ENCODE measurements around the gene LMAN2L. TPM values are rescaled to one million over a fixed set of nuclear protein-coding genes. Genes with fewer than 3 reads are reported as not detected.
"Not testable (repeated sequence)": the region's sequence is repeated elsewhere in the genome, so short reads cannot be mapped to it uniquely, and the experiment has no call there.

LMAN2L gene
- polyA plus RNA-seq, 3 donors, result 49.0 to 50.6 (median 50.1) TPM

GRCh38 chr2:96680561-96681141, 59.2 kb downstream of the LMAN2L start:
- no peak for DNase-seq (ENCODE audit: extremely low read depth in 1 of 11, low read depth in 9 of 11, low spot score in 4 of 11)

GRCh38 chr2:96679848-96680247, 60.0 kb downstream of the LMAN2L start:
- DNase-seq (ENCODE audit: extremely low read depth in 1 of 11, low read depth in 9 of 11, low spot score in 4 of 11), result peak in 1 of 11 donors; percentile 13

- DNase-seq (ENCODE audit: extremely low read depth in 1 of 11, low read depth in 9 of 11, low spot score in 4 of 11), result no peak
Measured at GRCh38 chr2:96669539-96670215, 70.2 kb downstream of the LMAN2L start.

- DNase-seq (ENCODE audit: extremely low read depth in 1 of 11, low read depth in 9 of 11, low spot score in 4 of 11), result no peak
Measured at GRCh38 chr2:96668771-96669170, 71.1 kb downstream of the LMAN2L start.

- not testable (repeated sequence) for DNase-seq (ENCODE audit: extremely low read depth in 1 of 11, low read depth in 9 of 11, low spot score in 4 of 11)
Measured at GRCh38 chr2:96665717-96666116, 74.1 kb downstream of the LMAN2L start.

GRCh38 chr2:96665083-96665569, 74.7 kb downstream of the LMAN2L start:
- DNase-seq (ENCODE audit: extremely low read depth in 1 of 11, low read depth in 9 of 11, low spot score in 4 of 11), result no peak

- DNase-seq (ENCODE audit: extremely low read depth in 1 of 11, low read depth in 9 of 11, low spot score in 4 of 11), result no peak
Measured at GRCh38 chr2:96664366-96664925, 75.4 kb downstream of the LMAN2L start.

GRCh38 chr2:96663829-96664228, 76.0 kb downstream of the LMAN2L start:
- DNase-seq (ENCODE audit: extremely low read depth in 1 of 11, low read depth in 9 of 11, low spot score in 4 of 11), result no peak

- DNase-seq (ENCODE audit: extremely low read depth in 1 of 11, low read depth in 9 of 11, low spot score in 4 of 11), result no peak
Measured at GRCh38 chr2:96663177-96663576, 76.7 kb downstream of the LMAN2L start.

- no peak for DNase-seq (ENCODE audit: extremely low read depth in 1 of 11, low read depth in 9 of 11, low spot score in 4 of 11)
Measured at GRCh38 chr2:96662360-96662759, 77.5 kb downstream of the LMAN2L start.

- DNase-seq (ENCODE audit: extremely low read depth in 1 of 11, low read depth in 9 of 11, low spot score in 4 of 11), result no peak
Measured at GRCh38 chr2:96661324-96661723, 78.5 kb downstream of the LMAN2L start.

GRCh38 chr2:96656540-96656939, 83.3 kb downstream of the LMAN2L start:
- DNase-seq (ENCODE audit: extremely low read depth in 1 of 11, low read depth in 9 of 11, low spot score in 4 of 11), result no peak

Other genes starting within 250 kb of the LMAN2L start
- gene NEURL3, start 234.7 kb downstream of the LMAN2L start, polyA plus RNA-seq (ENCODE audit: insufficient read length in 3 of 3), result 1 to 10 TPM; 4.0 to 5.5 (median 4.8) TPM
- gene ARID5A, start 203.3 kb downstream of the LMAN2L start, polyA plus RNA-seq (ENCODE audit: insufficient read length in 3 of 3), result 1 to 10 TPM; 3.6 to 6.0 (median 5.0) TPM
- 10 to 100 TPM; 53.0 to 60.4 (median 53.9) TPM for gene KANSL3, start 101.8 kb downstream of the LMAN2L start, polyA plus RNA-seq (ENCODE audit: insufficient read length in 3 of 3)
- 1 to 10 TPM; 1.1 to 2.7 (median 1.1) TPM for gene FER1L5, start 97.3 kb downstream of the LMAN2L start, polyA plus RNA-seq (ENCODE audit: insufficient read length in 3 of 3)
- gene CNNM4, start 20.8 kb upstream of the LMAN2L start, polyA plus RNA-seq (ENCODE audit: insufficient read length in 3 of 3), result 10 to 100 TPM; 11.7 to 18.0 (median 12.3) TPM
- gene CNNM3, start 76.2 kb upstream of the LMAN2L start, polyA plus RNA-seq (ENCODE audit: insufficient read length in 3 of 3), result 10 to 100 TPM; 29.5 to 39.5 (median 37.7) TPM
- gene ANKRD23, start 104.0 kb upstream of the LMAN2L start, polyA plus RNA-seq (ENCODE audit: insufficient read length in 3 of 3), result 1 to 10 TPM; 3.4 to 6.9 (median 4.2) TPM
- gene ANKRD39, start 118.0 kb upstream of the LMAN2L start, polyA plus RNA-seq (ENCODE audit: insufficient read length in 3 of 3), result 1 to 10 TPM; 6.2 to 8.6 (median 8.2) TPM
- gene SEMA4C, start 130.0 kb upstream of the LMAN2L start, polyA plus RNA-seq (ENCODE audit: insufficient read length in 3 of 3), result 10 to 100 TPM; 35.0 to 46.0 (median 44.8) TPM
- gene FAM178B, start 246.5 kb upstream of the LMAN2L start, polyA plus RNA-seq (ENCODE audit: insufficient read length in 3 of 3), result under 1 TPM; 0.34 to 0.54 (median 0.43) TPM

Measured in renal cortex interstitium (tissue), 11 donors.